Subcutaneous adipose tissue (tissue), 4 donors: ENCODE measurements around the gene SUSD4. TPM values are rescaled to one million over a fixed set of nuclear protein-coding genes. Genes with fewer than 3 reads are reported as not detected.

Source experiments
- CTCF ChIP-seq: fragments of 450-650 bp; IDR thresholded peaks from one replicate; pipeline ENCODE4 v1.5.1; 2016; ENCODE audit warnings: low read depth, mild to moderate bottlenecking, control low read depth, antibody characterized with exemption, moderate library complexity
- total RNA-seq, 4 donors: library from RNA; depleted of rRNA; stranded (reverse); fragments of >200 nt; gene quantifications; one replicate each; pipeline ENCODE4 v1.1.0, GENCODE V29; 2016

The SUSD4 gene
- total RNA-seq, 4 donors from 2014 or later, result 0.33 TPM; not detected in 3

DNA sequence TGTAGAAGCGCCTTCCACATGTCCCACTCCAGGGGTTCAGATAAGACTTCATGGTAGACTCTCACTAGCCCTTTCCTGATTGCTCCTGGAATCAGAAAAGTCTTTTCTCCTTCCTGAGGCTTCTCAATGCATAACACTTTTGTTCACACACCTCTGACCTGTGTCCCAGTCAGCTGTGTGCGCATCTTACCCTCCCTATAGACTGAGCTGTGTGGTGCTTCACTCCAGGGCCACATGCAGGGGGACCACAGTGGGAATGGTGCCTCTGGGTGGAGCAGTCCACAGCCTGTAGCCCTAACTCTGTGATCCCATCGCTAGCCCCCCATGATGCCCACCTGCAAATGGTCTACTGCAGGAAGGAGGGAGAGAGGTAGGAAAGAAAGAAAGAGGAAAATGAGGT is 136.9 kb downstream of the SUSD4 start:
- no peak for TF ChIP-seq CTCF

DNA sequence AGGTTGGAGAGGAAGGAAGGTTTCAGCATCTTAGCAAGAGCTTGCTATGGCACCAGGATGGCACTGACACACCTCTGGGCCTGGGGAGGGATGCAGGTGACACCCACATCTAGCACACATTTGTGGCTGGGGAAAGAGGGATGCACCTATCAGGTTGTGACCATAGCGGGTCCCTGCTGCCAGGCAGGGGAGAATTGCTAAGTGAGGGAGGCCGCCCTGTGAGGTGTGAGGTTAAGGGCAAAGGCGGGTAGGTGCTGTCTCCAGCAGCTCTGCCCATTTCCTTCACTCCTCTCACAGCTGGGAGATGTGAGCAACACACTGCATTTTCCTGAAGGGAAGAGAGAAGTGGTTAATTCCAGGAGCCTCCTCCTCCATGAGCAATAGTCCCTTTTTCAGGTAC is 137.7 kb downstream of the SUSD4 start:
- no peak for TF ChIP-seq CTCF

- no peak for TF ChIP-seq CTCF
Measured at GRCh38 chr1:223225481-223225880, 138.5 kb downstream of the SUSD4 start.

GRCh38 chr1:223225061-223225460 is 138.9 kb downstream of the SUSD4 start:
- no peak for TF ChIP-seq CTCF

DNA sequence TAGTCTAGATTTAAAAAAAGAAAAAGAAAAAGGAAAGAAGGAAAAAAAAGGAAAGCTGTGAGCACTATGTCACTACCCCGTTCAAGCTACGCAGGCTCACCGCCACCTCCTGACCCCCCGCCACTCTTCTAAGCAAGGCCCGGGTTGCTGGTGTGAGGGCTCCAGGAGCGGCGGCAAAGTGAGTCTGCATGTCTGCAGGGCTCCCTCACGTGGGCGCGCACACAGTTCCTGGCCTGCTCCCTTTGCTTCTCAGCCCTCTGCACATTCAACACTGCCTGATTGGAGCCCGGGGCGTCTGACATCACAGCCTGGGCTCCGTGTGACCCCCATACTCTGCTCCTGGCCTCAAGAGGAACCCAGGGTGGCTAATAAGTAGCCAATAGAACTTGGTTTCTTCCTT is 139.5 kb downstream of the SUSD4 start:
- no peak for TF ChIP-seq CTCF

- no peak for TF ChIP-seq CTCF
Measured at GRCh38 chr1:223223091-223223995, 140.6 kb downstream of the SUSD4 start.

DNA sequence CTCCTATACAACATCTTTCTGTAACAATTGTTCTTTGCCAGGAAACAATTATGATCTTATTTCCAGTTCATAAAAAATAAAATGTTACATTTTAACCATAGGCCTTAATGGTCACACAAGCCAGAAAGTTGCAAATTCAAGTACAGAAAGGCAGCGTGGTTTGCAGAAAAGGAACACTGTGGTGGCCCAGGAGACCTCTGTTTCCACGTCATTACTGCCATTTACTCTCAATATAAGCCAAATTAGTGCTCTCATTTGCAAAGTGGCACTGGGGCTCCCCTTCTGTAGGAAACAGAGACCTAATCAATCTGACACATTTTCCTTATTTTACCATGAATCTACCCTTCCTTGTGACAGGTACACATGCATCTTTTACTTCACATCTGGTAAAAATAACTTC is 141.6 kb downstream of the SUSD4 start:
- TF ChIP-seq CTCF, result no peak
